NT2/D1 (cell line): ENCODE measurements around the gene HEATR5B.
A peak's percentile ranks its signal among the peaks of the same experiment; 100 is the strongest.

Experiments
- DNase-seq: peaks from one replicate; pipeline ENCODE4 v3.0.0-alpha.2; 2011; ENCODE audit warnings: low read depth, low spot score
- H3K27me3 ChIP-seq: 2 replicates; pipeline ENCODE4 v1.6.0; 2011; ENCODE audit warnings: mild to moderate bottlenecking; ENCODE audit not compliant: insufficient read length, insufficient read depth
- H3K36me3 ChIP-seq: 2 replicates; pipeline ENCODE4 v1.6.1; 2011; ENCODE audit warnings: mild to moderate bottlenecking, low read length, mixed read lengths; ENCODE audit not compliant: insufficient read depth, insufficient read length
- H3K4me1 ChIP-seq: 2 replicates; pipeline ENCODE4 v1.5.1; 2011; ENCODE audit not compliant: insufficient read depth, insufficient read length
- H3K4me3 ChIP-seq: 2 replicates; pipeline ENCODE4 v1.5.1; 2011; ENCODE audit warnings: low read depth; ENCODE audit not compliant: insufficient read length
- H3K9ac ChIP-seq: 2 replicates; pipeline ENCODE4 v1.6.0; 2011; ENCODE audit warnings: low read depth; ENCODE audit not compliant: insufficient read length
- H3K9me3 ChIP-seq: 2 replicates; pipeline ENCODE4 v1.5.1; 2011; ENCODE audit warnings: mild to moderate bottlenecking, low read length; ENCODE audit not compliant: insufficient read depth
- SUZ12 ChIP-seq: IDR thresholded peaks from 2 replicates; pipeline ENCODE4 v1.6.1; 2011; ENCODE audit not compliant: insufficient read length, insufficient read depth; ENCODE audit errors: extremely low read depth
- YY1 ChIP-seq: IDR thresholded peaks from 2 replicates; pipeline ENCODE4 v1.6.1; 2011; ENCODE audit not compliant: insufficient read length, insufficient read depth
- ZNF274 ChIP-seq: IDR thresholded peaks from 2 replicates; pipeline ENCODE4 v1.6.1; 2011; ENCODE audit warnings: mild to moderate bottlenecking, low read depth, low read length

HEATR5B gene

DNA sequence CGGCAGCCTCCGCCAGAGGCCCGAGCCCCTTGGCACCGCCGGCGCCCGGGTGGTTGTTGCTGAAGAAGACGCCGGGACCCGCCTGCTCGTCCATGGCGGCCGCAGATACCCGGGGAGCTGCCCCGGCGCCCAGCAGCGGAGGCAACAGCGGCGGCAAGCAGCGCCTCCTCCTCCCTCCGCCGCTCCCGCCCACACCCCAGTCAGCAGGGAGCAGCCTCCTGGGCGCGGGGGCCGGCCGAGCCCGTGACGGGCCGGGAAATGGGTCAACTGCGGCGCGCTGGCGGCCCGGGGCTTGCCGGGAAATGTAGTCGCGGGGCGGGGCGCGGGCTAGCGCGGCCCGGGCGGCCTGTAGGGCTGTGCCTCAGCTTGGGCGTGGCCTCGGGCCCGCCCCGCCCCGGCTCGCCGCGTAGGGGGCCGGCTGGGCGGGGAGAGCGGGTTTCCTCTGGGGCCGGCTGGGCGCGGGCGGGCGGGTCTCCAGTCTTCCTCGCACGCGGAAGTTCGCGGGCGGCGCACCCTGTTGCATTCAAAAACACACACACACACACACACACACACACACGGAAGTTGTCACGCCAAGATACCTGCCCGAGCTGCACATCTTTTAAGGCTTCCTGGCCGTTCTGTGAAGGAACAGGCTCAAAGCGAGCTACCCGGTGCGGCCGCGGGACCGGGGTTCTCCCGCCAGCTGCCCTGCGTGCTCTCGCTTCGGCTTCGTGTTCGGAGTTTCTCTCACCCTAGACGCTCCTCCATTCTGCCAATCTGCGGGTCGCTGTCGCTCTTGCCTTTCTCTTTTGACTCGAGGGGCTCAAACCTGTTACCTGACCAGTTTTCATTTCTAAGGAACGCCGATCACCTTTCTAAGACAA lies 117.6 kb downstream of the HEATR5B start, which contains the start of gene STRN:
TSS of gene STRN (minus strand) at position 167 of the 866 bp plus-strand sequence. CDS start at position 94, 73 bp downstream.
- H3K4me1 ChIP-seq, result no peaks in the 10 kb centered on the region
- no peaks in the 10 kb centered on the region for H3K9me3 ChIP-seq
- peak within 1 kb of the TSS; percentile 71 for H3K4me3 ChIP-seq
- H3K27me3 ChIP-seq, result no peaks in the 10 kb centered on the region
- no peaks in the 10 kb centered on the region for H3K36me3 ChIP-seq
- H3K9ac ChIP-seq, result peak within 1 kb of the TSS; percentile 83
- TF ChIP-seq ZNF274 (no peak), SUZ12 (no peak), YY1 (no peak)
- peak; percentile 94 for DNase-seq

DNA sequence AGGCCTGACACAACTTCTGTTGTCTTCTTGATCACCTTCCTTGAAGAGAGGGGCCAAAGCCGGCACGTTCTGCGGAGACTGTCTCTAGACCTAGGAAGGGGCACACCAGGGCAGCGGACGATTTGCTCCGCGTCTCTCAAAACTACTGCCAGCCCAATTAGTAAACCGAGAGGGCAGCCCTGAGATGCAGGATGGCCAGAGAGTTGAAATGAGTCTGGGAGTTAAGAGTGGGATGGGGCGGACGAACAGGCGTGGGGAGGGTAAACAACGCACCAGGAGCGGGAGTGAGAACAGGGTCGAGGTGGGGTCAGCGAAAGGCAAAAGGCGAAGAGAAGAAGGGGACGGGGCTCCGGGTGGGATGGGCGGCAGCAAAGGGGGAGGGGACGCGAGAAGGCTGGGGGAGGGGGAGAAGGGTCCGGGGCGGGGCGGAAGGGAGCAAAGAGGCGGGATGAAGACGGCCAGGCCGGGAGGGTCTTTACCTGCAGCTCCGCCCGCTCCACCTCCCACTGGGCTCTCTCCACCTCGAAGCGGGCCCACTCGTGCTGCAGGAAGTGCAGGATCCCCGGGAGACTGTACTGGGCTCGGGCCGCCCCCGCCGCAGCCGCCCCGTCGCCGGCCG lies 118.3 kb downstream of the HEATR5B start:
- DNase-seq, result peak; percentile 57
- Histone ChIP-seq H3K4me3 (peak overlapping the region; percentile 71), H3K27me3 (no peaks in the 10 kb centered on the region), H3K4me1 (no peaks in the 10 kb centered on the region), H3K9ac (peak overlapping the region; percentile 83), H3K36me3 (no peaks in the 10 kb centered on the region), H3K9me3 (no peaks in the 10 kb centered on the region)
- TF ChIP-seq SUZ12 (no peak), ZNF274 (no peak), YY1 (no peak)

DNA sequence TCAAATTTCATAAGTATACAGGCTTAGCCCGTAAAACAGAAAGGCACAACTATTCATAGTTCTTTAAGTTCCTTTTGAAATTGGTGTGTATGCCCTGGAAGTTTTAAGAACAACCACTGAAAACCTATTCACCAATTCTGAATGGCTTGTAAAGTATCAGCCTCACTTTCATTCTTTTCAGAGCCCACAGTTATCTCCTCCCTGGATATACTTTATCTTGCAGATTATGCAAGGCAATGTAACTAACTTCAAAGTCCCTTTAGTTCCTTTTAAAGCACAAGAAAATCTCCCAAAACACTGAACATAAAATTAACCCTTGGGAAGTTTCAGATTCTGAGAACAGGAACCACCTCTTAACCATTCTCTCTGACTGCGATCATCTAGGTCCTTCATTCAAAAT lies 119.0 kb downstream of the HEATR5B start:
- no peaks in the 10 kb centered on the region for H3K4me1 ChIP-seq
- no peak for TF ChIP-seq YY1
- no peak for TF ChIP-seq ZNF274
- no peak for TF ChIP-seq SUZ12

DNA sequence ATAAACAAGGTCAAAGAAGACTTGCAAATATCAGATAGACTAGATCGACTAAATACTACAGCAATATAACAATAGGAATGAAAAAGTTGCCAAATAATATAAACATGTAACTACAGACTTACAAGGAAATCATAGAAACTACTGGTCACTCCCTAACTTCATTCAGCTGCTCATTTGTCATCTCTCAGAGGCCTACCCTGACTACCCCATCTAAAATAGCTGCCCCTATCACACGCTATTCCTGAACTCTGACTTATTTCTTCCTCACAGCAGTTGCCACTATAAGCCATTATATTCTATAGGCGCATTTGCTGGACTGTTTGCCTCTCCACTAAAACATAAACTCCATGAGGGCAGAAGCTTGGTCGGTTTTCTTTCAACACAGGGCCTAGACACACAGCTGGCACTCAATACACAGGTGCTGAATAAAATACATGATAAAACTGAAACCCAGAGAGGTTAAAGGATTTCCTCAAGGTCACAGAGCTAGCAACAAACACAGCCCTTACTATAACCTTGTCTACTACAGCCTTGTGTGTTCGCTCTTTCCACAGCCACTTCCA lies 119.6 kb downstream of the HEATR5B start:
- no peaks in the 10 kb centered on the region for H3K36me3 ChIP-seq
- no peak for DNase-seq

More for the DNA sequence above, 119.0 kb downstream of the HEATR5B start:
- H3K36me3 ChIP-seq, result no peaks in the 10 kb centered on the region
- peak overlapping the region; percentile 32 for H3K9ac ChIP-seq
- no peaks in the 10 kb centered on the region for H3K27me3 ChIP-seq
- H3K9me3 ChIP-seq, result no peaks in the 10 kb centered on the region
- DNase-seq, result no peak
- peak overlapping the region; percentile 71 for H3K4me3 ChIP-seq

DNA sequence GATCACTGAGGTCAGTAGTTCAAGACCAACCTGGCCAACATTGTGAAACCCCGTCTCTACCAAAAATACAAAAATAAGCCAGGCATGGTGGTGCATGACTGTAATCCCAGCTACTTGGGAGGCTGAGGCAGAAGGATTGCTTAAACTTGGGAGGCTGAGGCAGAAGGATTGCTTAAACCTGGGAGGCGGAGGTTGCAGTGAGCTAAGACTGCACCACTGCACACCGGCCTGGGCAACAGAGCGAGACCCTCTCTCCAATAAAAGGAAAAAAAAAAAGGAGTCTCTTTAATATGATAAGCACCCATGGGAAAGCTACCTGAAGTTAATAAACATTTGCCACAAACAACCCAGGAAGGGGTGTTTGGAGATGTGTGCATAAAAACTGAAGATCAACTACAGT lies 120.4 kb downstream of the HEATR5B start:
- no peaks in the 10 kb centered on the region for H3K9me3 ChIP-seq
- TF ChIP-seq ZNF274, result no peak
- TF ChIP-seq YY1, result no peak
- no peak for TF ChIP-seq SUZ12
- no peak overlapping the region for H3K4me3 ChIP-seq
- no peaks in the 10 kb centered on the region for H3K27me3 ChIP-seq
- no peaks in the 10 kb centered on the region for H3K36me3 ChIP-seq
- no peaks in the 10 kb centered on the region for H3K4me1 ChIP-seq
- H3K9ac ChIP-seq, result no peak overlapping the region
- no peak for DNase-seq

More for the DNA sequence above, 119.6 kb downstream of the HEATR5B start:
- Histone ChIP-seq H3K9me3 (no peaks in the 10 kb centered on the region), H3K4me3 (no peak overlapping the region), H3K4me1 (no peaks in the 10 kb centered on the region), H3K27me3 (no peaks in the 10 kb centered on the region), H3K9ac (no peak overlapping the region)
- TF ChIP-seq YY1, result no peak
- no peak for TF ChIP-seq SUZ12
- no peak for TF ChIP-seq ZNF274

DNA sequence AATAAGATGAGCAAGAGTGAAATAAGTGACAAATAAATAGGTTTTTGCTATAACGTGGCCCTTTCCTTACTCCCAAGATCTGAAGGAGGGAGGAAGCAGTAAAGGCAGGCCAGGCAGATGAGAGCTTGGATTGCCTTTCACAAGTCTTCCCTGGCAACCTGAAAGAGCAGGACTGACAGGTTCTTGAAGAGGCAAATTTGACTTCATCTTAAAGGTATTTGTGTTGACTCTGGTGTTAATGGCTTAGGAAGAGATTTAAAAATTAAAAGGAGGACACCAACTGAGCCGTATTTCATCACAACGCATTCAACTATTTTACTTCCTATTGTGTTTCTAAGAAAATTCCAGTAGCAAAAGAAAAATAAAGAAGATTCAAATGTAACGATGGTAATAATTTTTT lies 121.1 kb downstream of the HEATR5B start:
- H3K4me3 ChIP-seq, result no peak overlapping the region
- TF ChIP-seq YY1 (no peak), SUZ12 (no peak), ZNF274 (no peak)
- H3K27me3 ChIP-seq, result no peaks in the 10 kb centered on the region
- no peaks in the 10 kb centered on the region for H3K36me3 ChIP-seq
- DNase-seq, result peak; percentile 18
- H3K9ac ChIP-seq, result no peak overlapping the region
- no peaks in the 10 kb centered on the region for H3K4me1 ChIP-seq
- no peaks in the 10 kb centered on the region for H3K9me3 ChIP-seq

DNA sequence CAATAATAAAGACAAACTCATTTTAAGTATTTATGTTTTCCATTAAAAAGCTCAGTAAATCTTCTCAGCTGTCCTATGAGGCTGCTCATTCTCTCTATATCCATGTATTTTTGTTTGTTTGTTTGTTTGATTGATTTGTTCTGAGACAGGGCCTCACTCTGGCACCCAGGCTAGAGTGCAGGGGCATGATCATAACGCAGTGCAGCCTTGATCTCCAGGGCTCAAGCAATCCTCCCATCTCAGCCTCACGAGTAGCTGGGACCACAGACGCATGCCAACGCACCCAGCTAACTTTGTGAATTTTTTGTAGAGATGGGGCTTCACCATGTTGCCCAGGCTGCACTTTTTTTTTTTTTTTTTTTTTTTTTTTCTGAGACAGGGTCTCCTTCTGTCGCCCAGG lies 123.4 kb downstream of the HEATR5B start:
- TF ChIP-seq ZNF274, result no peak
- TF ChIP-seq SUZ12, result no peak
- no peak for TF ChIP-seq YY1
- Histone ChIP-seq H3K9ac (no peak overlapping the region), H3K4me3 (no peak overlapping the region), H3K9me3 (no peaks in the 10 kb centered on the region), H3K36me3 (no peaks in the 10 kb centered on the region), H3K4me1 (no peaks in the 10 kb centered on the region), H3K27me3 (no peaks in the 10 kb centered on the region)
- no peak for DNase-seq
